MM.1S (cell line): ENCODE measurements around the gene RNF224.
"Not testable (repeated sequence)": the region's sequence is repeated elsewhere in the genome, so short reads cannot be mapped to it uniquely, and the experiment has no call there.

Experiments used
- DNase-seq: peaks from one replicate; pipeline ENCODE4 v3.0.0-alpha.2; 2015
- H2AFZ ChIP-seq: fragments of 300-600 bp; sonication (generic); 2 replicates; pipeline ENCODE4 v1.6.0; 2016; ENCODE audit warnings: antibody characterized with exemption, low read length
- H3F3A ChIP-seq: fragments of 300-600 bp; sonication (generic); 2 replicates; pipeline ENCODE4 v1.6.1; 2016; ENCODE audit warnings: mild to moderate bottlenecking, antibody characterized with exemption, low read length, moderate library complexity, mixed read lengths; ENCODE audit not compliant: insufficient read depth
- H3K27ac ChIP-seq: fragments of 300-600 bp; sonication (generic); 2 replicates; pipeline ENCODE4 v1.5.1; 2016; ENCODE audit warnings: mild to moderate bottlenecking, low read length
- H3K27me3 ChIP-seq: fragments of 300-600 bp; sonication (generic); replicated peaks from 2 replicates; pipeline ENCODE4 v1.6.0; 2016; ENCODE audit warnings: low read length; ENCODE audit not compliant: insufficient read depth
- H3K36me3 ChIP-seq: fragments of 300-600 bp; sonication (generic); replicated peaks from 2 replicates; pipeline ENCODE4 v1.6.1; 2016; ENCODE audit warnings: mild to moderate bottlenecking, low read length, mixed read lengths; ENCODE audit not compliant: insufficient read depth
- H3K4me1 ChIP-seq: fragments of 300-600 bp; sonication (generic); 2 replicates; pipeline ENCODE4 v1.6.1; 2016; ENCODE audit warnings: low read length, mixed read lengths
- H3K4me2 ChIP-seq: fragments of 300-600 bp; sonication (generic); 2 replicates; pipeline ENCODE4 v1.6.0; 2016; ENCODE audit warnings: low read depth, low read length
- H3K4me3 ChIP-seq: fragments of 300-600 bp; sonication (generic); 2 replicates; pipeline ENCODE4 v1.5.1; 2016; ENCODE audit warnings: low read length, mixed read lengths
- H3K79me2 ChIP-seq: fragments of 300-600 bp; sonication (generic); 2 replicates; pipeline ENCODE4 v1.6.1; 2016; ENCODE audit warnings: mixed run types, low read length, mixed read lengths
- H3K9ac ChIP-seq: fragments of 300-600 bp; sonication (generic); 2 replicates; pipeline ENCODE4 v1.6.1; 2016; ENCODE audit warnings: low read length, mixed read lengths
- H3K9me2 ChIP-seq: fragments of 300-600 bp; sonication (generic); replicated peaks from 2 replicates; pipeline ENCODE4 v1.6.1; 2016; ENCODE audit warnings: mild to moderate bottlenecking, low read length, mixed read lengths; ENCODE audit not compliant: insufficient read depth
- H3K9me3 ChIP-seq: fragments of 300-600 bp; sonication (generic); replicated peaks from 2 replicates; pipeline ENCODE4 v1.6.1; 2016; ENCODE audit warnings: mild to moderate bottlenecking, low read length, mixed read lengths; ENCODE audit not compliant: insufficient read depth
- H4K20me1 ChIP-seq: fragments of 300-600 bp; sonication (generic); 2 replicates; pipeline ENCODE4 v1.6.1; 2016; ENCODE audit warnings: mild to moderate bottlenecking, low read length, moderate library complexity, mixed read lengths; ENCODE audit not compliant: insufficient read depth
- EZH2 ChIP-seq: fragments of 300-600 bp; sonication (generic); optimal IDR thresholded peaks from 2 replicates; pipeline ENCODE3; 2017; ENCODE audit warnings: low read depth, mild to moderate bottlenecking, antibody characterized with exemption, low read length, mixed read lengths
- EZH2phosphoT487 ChIP-seq: fragments of 300-600 bp; sonication (generic); IDR thresholded peaks from 2 replicates; pipeline ENCODE4 v1.6.1; 2018; ENCODE audit warnings: antibody characterized with exemption, low read length
- TF ChIP-seq, protein P1 (sequence below): fragments of 300-600 bp; sonication (generic); IDR thresholded peaks from 2 replicates; pipeline ENCODE4 v1.5.1; 2016; ENCODE audit warnings: antibody characterized with exemption, low read length, mixed read lengths

The RNF224 gene

DNA sequence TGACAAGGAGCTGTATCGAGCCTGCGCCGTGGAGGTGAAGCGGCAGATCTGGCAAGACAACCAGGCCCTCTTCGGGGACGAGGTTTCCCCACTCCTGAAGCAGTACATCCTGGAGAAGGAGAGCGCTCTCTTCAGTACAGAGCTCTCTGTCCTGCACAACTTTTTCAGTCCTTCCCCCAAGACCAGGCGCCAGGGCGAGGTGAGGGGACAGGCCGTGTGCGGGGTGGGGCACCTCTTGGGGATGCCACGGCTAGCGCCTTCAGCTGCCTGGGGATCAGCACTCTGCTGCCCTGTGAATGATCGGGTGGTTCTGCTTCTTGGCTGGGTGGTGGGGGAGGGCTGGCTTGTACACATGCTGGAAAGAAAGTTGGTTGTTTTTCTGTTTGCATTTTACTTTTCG lies 29.6 kb downstream of the RNF224 start:
- Histone ChIP-seq H3F3A (peaks cover 8% of the 10 kb centered on the region), H3K79me2 (peaks cover 24% of the 10 kb centered on the region), H3K9ac (no peak overlapping the region), H2AFZ (no peak overlapping the region), H3K9me2 (no peaks in the 10 kb centered on the region), H3K4me1 (peaks cover 10% of the 10 kb centered on the region; the same call in 1 of the 2 replicates), H3K27me3 (no peaks in the 10 kb centered on the region), H3K9me3 (no peaks in the 10 kb centered on the region), H3K27ac (no peak overlapping the region), H4K20me1 (no peaks in the 10 kb centered on the region), H3K36me3 (peaks cover 4% of the 10 kb centered on the region; the same call in 1 of the 2 replicates), H3K4me3 (no peak overlapping the region), H3K4me2 (no peak overlapping the region)
- no peak for TF ChIP-seq EZH2phosphoT487
- no peak for TF ChIP-seq EZH2
- TF ChIP-seq, protein P1, sequence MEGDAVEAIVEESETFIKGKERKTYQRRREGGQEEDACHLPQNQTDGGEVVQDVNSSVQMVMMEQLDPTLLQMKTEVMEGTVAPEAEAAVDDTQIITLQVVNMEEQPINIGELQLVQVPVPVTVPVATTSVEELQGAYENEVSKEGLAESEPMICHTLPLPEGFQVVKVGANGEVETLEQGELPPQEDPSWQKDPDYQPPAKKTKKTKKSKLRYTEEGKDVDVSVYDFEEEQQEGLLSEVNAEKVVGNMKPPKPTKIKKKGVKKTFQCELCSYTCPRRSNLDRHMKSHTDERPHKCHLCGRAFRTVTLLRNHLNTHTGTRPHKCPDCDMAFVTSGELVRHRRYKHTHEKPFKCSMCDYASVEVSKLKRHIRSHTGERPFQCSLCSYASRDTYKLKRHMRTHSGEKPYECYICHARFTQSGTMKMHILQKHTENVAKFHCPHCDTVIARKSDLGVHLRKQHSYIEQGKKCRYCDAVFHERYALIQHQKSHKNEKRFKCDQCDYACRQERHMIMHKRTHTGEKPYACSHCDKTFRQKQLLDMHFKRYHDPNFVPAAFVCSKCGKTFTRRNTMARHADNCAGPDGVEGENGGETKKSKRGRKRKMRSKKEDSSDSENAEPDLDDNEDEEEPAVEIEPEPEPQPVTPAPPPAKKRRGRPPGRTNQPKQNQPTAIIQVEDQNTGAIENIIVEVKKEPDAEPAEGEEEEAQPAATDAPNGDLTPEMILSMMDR, result no peak
- no peak for DNase-seq

DNA sequence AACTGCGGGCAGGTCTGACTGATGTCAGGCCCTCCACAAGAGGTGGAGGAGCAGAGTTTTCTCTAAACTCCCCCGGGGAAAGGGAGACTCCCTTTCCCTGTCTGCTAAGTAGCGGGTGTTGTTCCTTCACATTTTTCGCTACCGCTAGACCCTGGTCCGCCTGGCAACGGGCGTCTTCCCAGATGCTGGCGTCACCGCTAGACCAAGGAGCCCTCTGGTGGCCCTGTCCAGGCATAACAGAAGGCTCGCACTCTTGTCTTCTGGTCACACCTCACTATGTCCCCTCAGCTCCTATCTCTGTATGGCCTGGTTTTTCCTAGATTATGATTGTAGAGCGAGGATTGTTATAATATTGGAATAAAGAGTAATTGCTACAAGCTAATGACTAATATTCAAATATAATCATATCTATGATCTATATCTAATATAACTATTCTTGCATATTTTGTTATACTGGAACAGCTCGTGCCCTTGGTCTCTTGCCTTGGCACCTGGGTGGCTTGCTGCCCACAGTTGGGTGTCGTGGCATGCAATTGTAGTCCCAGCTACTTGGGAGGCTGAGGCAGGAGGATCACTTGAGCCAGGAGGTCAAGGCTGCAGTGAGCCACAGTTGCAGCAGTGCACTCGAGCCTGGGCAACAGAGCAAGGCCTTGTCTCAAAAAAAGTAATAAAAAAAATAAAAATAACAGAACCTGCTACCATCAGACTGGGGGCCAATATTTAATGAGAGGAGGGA lies 35.0 kb downstream of the RNF224 start:
- not testable (repeated sequence) for H2AFZ ChIP-seq, H3K4me2 ChIP-seq, H3K9me2 ChIP-seq, H3K4me3 ChIP-seq, H3K9me3 ChIP-seq, H3F3A ChIP-seq, H3K27ac ChIP-seq, H4K20me1 ChIP-seq, DNase-seq, H3K79me2 ChIP-seq, H3K27me3 ChIP-seq, H3K4me1 ChIP-seq, H3K9ac ChIP-seq, H3K36me3 ChIP-seq
- TF ChIP-seq, protein P1, result peak; percentile 20; the same call in 1 of the 2 replicates

DNA sequence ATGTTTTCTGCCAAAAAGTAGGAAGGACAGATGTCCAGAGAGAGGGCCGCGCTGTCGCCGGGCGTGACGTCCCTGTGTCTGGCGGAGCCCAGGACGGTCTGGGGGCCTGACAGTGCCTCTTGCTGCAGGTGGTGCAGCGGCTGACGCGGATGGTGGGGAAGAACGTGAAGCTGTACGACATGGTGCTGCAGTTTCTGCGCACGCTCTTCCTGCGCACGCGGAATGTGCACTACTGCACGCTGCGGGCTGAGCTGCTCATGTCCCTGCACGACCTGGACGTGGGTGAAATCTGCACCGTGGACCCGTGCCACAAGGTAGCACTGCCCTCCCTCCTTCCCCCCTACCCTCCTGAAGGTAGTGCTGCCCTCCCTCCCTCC lies 35.6 kb downstream of the RNF224 start:
- H3F3A ChIP-seq, result no peaks in the 10 kb centered on the region
- no peak overlapping the region for H3K9ac ChIP-seq
- H3K9me3 ChIP-seq, result no peaks in the 10 kb centered on the region
- no peaks in the 10 kb centered on the region for H4K20me1 ChIP-seq
- H3K36me3 ChIP-seq, result peaks cover 4% of the 10 kb centered on the region; the same call in 1 of the 2 replicates
- H3K27me3 ChIP-seq, result no peaks in the 10 kb centered on the region
- H3K4me3 ChIP-seq, result no peak overlapping the region
- no peak overlapping the region for H3K4me2 ChIP-seq
- H3K79me2 ChIP-seq, result peaks cover 7% of the 10 kb centered on the region
- H3K4me1 ChIP-seq, result peaks cover 2% of the 10 kb centered on the region; the same call in 1 of the 2 replicates
- no peak for TF ChIP-seq EZH2
- TF ChIP-seq, protein P1, result no peak
- TF ChIP-seq EZH2phosphoT487, result no peak
- no peak for DNase-seq
- H2AFZ ChIP-seq, result no peak overlapping the region
- H3K9me2 ChIP-seq, result no peaks in the 10 kb centered on the region
- no peak overlapping the region for H3K27ac ChIP-seq
